Fibroblast of skin of right quadriceps (primary cell): ENCODE measurements around the gene TEAD1.

ENCODE experiments used
- DNase-seq: peaks from one replicate; pipeline ENCODE4 v3.0.0-alpha.2; 2013

The TEAD1 gene

DNA sequence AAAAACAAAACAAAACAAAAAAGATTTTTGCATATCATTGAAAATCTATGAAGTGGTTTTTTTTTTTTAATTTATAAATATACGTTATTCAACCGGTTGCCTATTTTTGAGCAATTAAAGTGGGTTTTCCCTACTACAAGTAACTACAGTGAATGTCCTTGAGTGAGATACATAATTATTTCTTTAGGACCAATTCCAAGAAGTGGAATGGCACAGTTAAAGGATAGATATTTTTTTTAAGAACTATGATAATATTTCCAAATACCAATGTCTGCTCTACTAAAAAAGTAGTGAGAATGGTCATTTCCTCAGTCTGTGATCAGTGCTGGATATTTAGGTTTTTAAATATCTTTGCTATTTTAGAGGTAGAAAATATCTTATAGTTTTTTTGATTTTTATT lies 118.8 kb downstream of the TEAD1 start:
- no peak for DNase-seq

DNA sequence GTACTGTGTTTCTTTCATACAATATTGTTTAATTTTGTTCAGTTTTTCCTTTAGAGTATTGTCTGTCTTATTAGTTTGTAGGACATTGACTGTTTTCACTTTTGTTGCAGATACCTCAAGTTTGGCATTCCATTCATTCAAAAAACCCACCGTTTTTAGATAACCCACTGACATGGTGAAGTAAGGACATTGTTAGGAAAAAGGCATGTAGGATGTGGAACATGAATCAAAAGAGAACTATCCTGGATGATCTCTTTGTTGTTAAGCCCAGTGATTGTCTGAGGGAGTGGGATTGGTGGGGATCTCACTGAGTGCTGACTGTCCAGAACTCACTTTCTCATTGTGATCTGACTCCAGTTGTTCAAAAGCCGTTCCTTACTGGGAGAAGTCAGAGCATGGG lies 119.3 kb downstream of the TEAD1 start:
- no peak for DNase-seq

DNA sequence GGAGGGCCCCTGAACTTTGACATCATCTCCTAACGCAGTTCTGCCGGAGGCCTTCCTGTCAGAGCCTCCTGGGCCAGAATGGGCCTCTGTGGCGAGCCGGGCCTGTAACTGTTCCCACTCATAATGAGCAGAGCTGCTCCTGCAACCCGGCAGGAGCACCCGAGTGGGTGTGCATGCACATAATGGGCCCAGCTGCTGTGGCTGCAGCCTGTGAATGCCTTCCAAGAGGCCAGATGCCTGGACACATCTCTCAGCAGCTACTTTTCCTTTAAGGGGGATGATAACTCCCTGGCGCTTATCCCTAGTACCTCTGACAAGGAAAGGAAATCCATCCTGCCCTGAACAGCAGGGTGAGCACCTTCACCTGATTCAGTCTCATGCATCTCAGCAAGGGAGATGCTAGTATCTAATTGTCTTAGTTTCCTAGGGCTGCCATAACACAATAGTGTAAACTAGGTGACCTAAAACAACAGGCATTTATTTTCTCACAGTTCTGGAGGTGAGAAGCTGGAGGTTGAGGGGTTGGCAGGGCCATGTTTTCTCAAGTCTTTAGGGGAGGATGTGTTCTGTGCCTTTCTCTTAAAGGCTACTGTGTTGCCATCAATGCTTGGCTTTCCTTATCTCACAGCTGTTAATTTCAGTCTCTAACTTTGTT lies 120.5 kb downstream of the TEAD1 start:
- no peak for DNase-seq

DNA sequence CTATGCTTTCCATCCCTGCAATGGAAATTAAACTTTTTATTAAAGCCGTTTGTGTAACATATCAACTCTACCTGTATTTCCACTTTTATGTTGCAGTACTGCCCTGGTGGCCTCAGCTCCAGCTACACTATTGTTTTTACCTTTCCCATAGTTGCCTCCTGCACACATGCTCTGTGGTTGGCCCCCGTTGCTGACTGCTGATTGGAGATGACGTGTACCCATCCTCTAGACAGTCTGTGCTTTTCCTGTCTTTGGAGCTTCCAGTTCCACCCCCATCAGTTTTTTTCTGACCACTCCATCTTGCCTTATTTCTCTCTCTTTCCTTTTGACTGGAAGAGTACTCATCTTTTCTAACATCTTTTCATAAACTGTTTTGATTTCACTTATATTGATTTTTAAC lies 123.8 kb downstream of the TEAD1 start:
- no peak for DNase-seq

DNA sequence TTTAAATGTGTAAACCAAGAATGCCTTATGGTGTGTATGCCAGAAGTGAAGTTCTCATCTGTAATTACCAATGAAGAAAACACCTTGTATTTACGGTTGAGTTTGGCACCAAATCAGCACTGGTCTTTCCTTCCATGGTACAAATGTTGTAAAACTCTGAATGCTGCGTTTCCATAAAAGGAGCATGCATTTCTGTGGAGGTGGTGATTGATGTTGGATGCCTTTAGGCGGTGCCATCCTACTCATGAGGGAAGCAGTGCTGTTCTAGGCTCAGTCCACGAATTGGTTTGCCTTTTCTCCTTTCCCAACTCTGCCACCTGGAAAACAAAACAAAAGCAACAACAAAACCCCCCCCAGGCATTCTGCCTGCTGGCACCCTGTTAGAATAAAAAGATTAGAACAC lies 124.4 kb downstream of the TEAD1 start:
- no peak for DNase-seq

DNA sequence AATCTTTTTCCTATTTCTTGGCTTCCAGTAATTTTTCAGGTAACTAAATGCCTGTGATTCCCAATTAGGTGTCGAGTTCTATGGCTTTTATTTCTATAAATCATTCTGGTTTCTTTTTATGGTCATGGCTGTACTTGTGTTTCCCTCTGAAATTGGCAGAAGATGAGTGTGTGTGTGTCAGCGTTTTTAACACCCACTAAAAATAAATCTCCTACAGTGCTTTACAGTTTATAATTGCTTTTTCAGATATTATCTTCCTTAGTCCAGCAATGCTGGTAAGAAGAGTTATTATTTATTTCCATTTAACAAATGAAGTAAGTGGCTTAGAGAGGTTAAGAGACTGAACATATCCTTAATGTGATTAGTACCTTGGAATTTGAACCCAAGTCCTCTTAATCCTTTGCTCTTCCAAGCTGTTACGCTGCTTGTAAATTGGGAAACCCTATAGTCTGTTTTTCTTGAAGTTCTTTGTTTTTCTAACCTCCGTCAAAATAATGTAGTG lies 125.2 kb downstream of the TEAD1 start:
- DNase-seq: peak; percentile 32

DNA sequence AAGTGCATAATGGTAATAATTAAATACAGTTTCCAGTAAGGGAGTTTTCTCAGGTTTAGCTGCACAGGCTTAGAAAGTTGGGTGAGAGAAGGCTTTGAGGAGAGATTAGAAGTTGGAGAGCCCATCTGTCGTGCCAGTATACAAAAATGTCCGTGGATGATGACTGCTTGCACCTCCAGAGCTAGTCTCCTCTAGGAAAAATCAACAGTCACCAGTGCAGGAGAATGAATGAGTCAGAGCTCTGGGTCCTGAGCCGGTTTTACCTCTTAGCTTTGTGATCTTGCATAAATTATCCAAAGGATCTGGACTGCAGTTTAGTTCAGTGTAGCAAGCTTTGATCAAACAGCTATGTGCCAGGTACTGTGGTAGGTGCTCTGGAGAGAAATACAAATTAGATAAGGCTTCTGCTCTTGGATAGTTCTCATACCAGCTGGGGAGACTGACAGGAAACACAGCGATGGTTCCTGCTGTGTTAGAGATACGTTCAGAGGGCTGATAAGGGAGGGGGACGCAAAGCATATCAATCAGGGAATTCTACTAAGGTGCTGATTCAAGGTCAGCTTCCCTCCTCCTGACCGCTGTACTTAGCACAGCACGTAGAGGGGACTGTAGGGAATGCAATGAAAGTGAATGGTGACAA lies 125.9 kb downstream of the TEAD1 start:
- DNase-seq: peak; percentile 70

DNA sequence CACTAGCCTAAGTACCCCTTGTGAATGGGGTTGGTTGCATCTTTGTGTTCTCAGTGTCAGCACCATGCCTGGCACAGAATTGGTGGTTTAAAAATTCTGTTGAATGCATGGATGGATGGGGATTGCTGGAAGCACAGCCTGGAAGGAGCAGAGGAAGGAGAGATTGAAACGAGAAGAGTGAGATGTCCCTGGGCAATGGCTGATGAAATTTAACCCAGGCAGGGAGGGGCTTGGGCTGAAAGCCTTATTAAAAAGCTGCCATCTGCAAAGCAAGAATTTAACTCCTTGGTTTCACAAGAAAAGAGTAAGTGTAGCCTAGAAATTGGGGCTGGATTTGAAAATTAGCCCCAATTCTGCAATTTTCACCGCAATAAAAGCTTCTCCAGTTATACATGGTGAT lies 126.7 kb downstream of the TEAD1 start:
- no peak for DNase-seq

DNA sequence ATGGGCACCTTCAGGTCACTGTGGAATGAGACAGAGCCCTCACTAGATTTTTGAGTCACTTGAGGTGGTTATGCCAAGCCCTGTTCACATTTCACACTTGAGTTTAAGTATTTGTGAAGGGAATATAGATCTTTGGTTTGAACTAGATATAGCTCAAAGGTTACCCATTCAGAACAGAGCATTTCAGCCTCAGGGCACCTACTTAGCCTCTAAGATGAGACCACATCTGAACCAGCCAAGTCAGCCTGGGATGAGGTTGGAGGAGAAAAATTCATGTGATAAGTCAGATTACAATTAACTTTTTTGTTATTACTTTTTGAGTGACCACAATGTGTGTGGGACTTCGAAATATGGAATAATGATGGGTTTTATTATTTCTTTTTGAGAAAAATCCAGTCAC lies 127.8 kb downstream of the TEAD1 start:
- DNase-seq: no peak

DNA sequence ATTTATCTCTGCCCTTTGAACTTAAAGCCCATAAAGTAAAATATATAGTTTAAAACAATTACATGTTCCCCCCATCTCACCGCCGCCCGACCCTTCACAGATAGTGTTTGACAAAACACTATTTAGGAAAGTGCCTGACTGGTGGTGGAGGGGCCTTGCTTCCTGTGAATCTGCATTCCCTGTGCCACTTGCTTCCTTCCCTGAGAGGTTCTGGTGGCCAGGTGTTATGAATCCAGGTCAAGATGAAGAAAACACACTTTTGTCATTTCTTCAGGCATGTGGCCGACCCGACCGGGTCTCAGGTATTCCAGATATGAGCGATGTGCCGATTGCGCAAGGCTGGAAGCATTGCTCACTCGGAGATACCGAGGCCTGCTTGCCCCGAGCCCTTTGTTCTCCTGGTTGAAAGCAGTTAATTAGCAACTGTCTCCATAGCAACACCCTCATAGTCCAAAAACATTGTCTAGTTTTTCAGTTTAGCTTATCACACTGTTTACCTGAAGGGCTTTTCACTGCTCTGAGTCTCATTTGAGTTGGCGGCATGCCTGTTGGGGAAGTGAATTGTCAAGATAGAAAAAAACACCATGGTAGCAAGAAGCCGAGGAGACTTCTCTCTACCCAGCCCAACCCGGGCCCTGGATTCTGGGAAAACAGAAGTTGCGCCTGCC lies 128.3 kb downstream of the TEAD1 start:
- DNase-seq: peak; percentile 71

DNA sequence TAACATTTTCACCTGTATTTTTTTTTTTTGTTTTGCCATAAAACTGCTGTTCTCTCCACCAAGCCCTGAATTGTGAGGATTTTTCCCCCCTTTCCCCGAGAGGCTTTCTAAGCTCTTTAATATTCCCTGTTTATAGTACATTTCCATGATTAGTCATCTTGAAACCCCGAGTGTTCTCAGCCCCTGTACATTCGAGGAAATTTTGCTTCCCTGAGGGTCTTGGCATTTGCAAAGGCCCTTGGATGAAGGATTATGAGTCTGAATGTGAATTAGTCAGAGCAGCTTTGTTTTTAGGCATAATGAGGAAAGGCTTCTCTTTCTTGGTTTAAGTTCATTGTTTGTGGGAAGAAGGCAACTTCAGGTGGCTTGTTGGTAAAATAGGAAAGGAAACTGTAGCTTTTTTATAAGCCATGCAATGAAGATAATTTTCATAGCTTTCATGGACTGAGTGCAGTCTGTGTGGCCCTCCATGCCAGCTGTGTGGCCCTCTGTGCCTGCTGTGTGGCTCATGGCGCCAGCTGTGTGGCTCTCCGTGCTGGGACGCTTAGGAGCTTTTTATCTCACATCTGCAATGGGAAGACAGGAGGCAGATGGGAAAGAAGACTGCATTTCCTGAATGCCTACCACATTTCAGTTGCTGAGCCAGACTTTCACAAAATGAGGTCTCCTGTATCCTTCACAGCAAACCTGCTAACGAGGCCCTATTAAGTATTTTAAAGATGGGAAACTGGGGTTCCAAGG lies 129.0 kb downstream of the TEAD1 start:
- DNase-seq: peak; percentile 80

DNA sequence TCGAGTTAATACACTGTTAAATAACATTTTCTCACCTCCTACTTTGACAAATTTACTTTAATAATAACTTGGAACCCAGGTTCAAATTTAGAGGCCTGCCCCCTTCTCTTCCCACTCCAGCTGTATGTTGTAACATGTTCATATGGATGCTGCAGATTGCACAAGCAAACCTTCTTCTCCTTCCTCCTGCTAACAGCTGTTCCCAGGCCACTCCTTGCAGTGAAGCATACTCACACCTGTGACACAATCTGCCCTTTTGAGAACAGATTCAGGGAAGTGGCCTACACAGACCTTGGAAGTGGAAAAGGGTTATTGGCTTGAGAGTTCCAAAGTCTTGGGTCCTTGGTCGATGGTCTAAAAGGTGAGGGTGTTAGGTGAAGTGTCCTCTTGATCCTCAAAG lies 131.9 kb downstream of the TEAD1 start:
- DNase-seq: no peak

DNA sequence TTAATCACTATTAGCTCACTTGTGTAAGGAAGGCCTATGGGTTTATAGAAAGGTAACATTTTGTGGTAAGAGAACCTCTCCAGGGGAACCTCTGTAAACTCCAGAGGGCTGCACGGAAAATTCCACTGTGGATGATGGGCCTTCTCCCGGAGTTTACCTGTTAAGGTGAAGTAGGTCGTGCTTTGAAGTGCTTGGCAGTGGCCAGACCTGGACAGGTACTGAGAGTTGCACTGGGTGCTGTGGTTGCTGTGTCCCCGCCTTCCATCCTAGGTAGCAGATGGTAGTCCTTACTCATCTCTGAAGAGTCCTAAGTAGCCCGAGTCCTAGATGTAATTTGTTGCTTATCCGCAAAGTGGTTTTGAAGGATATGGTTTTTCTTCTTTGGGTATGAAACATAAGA lies 133.4 kb downstream of the TEAD1 start:
- DNase-seq: no peak

DNA sequence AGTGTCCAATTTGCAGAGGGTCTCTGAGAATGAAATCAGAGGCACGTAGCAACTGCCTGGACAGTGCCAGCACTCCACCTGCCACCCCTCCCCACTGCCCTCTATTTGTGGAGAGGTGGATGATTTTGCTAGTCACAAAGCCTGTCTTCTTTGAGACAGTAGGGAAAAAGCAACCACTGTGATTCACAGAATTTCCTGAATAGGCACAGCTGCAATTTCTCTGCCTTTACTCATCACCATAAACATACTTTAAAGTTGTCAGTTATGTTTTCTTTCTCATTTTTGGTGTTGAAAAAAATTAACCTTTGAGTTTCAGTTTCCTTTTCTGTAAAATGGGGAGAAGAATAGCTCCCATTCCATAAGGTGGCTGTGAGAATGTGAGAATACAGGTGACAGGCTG lies 134.3 kb downstream of the TEAD1 start:
- DNase-seq: peak; percentile 65

DNA sequence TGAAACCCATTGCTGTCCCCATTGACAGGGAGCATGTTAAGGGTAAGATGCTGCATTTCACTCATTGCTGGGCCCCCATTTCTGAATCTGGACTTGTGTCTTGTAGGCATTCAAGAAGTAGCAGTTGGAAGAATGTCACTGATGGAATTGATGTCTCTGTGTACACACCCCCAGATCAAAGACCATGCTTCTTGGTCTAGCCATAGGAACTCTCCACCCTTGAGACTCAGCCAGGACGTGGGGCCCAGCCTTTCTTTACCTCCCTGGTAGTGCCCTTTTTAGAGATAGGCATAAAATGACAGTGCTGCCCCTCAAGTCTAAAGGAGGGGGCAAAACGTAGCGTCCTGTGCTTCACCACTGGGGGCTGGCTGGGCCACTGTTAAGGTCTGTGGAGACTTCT lies 135.1 kb downstream of the TEAD1 start:
- DNase-seq: no peak

DNA sequence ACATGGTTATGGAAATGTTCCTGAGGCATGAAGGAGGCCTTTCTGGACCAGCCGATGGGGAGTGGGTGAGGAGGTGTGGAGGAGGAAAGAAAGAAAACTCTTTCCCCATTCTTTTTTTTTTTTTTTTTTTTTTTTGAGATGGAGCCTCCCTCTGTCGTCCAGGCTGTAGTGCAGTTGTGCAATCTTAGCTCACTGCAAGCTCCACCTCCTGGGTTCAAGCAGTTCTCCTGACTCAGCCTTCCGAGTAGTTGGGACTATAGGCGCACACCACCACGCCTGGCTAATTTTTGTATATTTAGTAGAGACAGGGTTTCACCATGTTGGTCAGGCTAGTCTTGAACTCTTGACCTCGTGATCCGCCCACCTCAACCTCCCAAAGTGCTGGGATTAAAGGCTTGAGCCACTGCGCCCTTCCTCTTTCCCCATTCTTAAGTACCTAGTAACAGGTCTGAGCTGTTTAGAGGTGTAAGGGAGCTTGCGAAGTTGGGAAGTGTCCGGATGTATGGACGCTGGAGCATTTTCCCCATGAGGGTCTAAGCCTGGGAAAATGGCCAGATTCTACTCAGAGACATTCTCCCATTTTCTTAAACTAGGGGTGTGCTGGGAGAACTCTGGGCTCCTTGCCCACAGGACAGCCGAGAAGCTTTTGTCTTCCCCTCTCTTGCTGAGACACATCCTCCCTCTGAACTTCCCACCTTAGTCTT lies 135.8 kb downstream of the TEAD1 start:
- DNase-seq: peak; percentile 39

DNA sequence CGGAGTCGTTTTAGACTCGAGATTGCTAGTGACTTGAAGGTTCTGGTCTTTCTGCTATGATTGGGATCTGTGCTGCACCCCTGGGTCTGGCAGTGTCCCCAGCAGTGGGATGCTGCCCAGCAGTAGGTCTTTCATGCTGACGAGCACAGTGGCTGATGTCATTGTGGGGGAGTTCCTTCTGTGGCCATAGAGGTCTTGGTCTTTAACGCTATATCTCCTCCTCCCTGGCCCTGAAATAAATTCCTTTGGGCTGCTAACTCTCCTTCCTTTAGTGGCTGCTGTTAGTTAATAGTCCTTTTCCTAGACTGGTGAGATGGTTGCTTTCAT lies 136.3 kb downstream of the TEAD1 start:
- DNase-seq: peak; percentile 20

DNA sequence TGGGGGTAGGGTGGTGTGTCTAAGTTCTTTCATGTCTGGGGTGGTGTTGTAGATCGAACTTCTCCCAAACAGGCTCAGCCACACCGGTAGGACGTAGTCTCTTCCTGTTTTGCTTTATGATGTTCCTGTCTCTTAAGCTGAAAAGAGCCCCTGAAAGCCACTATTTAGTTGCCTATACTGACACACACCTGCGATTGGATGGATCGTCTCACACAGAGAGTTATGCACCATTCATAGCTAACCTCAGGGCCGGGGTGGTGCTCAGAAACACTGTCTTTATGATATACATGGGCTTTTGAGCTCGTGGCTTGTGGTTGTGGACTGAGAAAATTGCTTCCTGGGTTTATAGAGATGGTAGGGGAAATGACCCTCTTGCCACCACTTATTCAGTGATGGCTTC lies 137.6 kb downstream of the TEAD1 start:
- DNase-seq: no peak

DNA sequence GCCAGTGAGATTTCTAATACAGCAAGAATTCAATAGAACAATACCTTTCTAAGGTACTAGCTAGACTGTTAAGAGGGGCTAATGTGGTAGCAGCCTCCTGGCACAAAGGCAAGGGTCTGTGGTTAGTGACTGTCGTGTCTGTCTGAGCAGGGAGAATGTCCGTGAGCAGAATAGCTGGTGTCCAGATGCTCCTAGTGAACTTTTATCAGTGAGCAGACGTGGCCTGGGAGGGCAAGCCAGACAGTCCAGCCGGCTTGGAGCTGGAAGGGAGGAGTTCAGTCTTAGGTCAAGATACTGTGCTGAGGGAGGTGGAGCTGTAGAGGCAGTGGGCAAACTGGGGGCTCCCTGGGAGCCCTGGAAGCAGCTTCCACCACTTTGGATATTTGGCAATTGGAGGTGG lies 138.6 kb downstream of the TEAD1 start:
- no peak for DNase-seq

DNA sequence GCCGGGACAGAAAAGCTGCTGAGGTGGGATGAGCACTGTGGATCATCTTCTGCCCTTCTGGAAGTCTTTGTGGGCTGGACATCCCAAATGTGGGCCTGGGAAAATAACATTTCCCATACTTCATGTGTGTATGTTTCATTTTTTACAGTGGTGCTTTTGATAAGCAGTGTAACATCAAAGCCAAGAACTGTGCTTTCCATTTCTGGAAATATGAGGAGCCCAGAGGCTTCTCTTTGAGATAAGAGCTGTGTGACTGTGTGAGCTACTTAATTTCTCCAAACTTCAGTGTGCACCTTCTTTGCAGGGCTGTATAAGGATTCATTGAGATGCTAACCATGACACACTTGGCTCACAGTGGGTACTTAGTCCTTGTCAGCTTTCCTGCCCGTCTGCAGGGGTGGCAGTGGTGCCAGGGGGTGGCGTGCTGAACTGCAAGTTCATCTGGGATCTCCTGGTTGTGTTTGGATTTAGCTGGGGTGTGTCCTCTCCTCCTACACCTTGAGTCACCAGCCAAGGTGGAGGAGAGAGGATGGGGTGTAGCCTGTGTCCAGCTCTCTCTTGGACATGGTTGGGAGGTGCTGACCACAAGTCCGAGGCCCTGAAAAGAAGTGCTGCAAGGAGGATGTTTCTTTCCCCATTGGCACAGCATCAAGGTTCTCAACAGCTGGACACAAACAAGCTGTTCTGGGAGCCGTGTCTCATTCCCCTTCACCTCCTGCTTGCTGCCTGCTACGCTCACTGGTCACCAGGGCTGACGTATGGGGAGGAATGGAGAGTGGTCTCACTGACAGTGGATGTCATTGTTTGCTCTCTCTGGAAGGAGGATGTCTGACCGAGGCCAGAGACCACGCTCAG lies 139.4 kb downstream of the TEAD1 start:
- no peak for DNase-seq

DNA sequence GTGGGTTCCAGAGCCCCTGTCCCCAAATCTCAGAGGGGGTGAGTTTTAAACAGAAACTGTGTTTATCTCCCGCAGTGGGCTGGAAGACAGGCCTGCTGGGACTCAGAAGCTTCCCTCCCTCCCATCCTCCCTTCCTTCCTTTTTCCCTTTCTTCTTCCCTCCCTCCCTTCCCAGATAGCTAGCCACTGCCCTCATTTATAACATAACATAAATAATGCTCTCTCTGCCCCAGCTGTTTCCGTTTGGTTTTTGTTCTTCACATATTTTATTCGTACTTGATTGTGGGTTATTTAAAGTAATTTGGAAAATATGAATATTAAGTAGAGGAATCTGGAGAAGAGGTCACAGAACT lies 140.9 kb downstream of the TEAD1 start:
- no peak for DNase-seq

DNA sequence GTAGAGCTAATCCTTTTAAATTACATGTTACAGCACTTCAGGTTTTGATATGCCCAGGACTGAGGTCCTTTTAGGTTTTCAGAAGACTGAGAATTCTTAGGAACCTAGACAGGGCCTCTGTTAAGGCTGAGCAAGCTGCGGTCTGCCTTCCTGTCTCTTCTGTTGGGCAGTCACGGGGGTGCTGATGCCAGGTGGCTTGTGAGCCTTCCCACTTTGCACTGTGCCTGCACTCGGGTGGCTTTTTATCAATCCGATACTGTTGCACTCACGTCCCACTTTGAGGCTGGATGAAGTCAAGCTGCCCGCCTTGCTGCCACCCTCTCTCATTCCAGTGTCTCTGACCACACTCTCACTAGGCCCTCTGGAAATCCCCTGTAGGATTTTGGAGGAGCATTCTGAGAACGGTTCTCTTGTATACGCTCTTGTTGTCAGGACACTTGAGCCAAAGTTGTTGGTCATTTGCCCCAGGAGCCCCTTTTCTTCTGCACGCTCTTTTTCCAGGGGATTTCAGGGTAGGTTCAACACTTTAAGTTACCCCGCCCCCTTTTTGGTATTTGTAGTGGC lies 141.8 kb downstream of the TEAD1 start:
- no peak for DNase-seq
